ENCODE data around the gene TBC1D16.
A peak's percentile ranks its signal among the peaks of the same experiment; 100 is the strongest.

Gene TBC1D16

GRCh38 chr17:80035687-80035936 is at the start of gene TBC1D16:
TSS of gene TBC1D16 (minus strand) at chr17:80035872. CDS start at chr17:80013547, 22,325 bp downstream.
- peak; percentile 23 for DNase-seq (ENCODE audit: low read depth, low spot score)

GRCh38 chr17:80084773-80085172 is 49.1 kb upstream of the TBC1D16 start:
- DNase-seq (ENCODE audit: low read depth, low spot score) = no peak

DNA sequence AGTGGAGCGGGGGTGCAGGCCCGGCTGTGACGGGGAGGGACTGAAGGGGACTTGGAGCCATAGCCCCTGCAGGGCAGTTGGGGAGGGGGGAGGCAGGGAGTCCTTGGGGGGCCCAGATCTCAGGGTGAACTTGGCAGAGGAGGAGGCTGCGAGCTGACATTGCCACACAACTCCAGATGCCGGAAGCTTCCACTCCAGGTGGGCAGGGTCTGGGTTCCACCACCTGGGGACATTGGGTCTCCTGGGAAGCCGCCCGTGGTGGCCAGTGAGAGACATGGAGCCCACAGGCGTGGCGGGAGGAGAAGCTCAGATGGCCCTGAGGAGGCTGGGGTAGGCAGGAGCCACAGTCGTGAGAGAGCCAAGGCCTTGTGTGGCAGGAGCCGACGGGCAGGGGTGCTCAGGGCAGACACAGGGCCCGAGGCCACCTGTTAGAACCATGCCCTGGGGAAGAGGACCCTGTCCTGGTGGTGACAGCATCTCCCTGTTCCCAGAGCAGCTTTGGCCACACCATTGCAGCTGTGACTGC is 47.5 kb upstream of the TBC1D16 start:
- DNase-seq (ENCODE audit: low read depth, low spot score) = no peak

DNA sequence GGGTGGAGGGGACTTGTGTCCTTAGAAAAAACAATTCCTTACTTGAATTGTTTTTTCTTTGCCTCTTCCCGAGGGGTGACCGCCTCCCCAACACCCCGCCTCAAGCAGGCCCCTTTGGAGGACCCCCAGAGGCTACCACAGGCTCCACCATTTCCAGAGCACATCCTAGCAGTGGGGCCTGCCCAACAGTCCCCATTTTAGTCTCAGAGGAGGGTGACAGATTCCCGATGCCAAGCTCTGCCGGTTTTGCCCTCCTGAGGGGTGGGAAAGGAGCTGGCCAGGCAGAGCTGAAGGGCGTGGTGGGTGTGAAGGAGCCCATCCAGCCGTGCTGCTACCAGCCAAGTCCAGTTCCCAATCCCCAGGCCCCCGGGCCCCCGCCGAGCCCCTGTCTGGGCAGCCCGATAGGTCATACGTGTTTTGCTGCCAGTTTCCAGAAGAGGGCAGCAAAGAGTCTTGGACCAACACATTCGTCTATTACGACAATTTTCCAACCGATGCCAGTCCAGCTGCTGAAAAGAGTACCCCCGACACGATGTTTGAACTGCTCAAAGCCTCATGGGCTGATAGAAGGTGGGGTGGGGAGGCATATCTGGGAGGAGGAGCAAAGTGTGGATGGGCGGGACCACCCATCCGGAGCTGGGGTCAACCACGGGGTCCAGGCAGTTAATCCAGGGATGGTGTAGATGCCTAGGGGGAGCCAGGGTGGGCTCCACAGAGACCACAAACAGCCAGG is 46.9 kb upstream of the TBC1D16 start:
- DNase-seq (ENCODE audit: low read depth, low spot score) = peak; percentile 11

- no peak for DNase-seq (ENCODE audit: low read depth, low spot score)
Measured at GRCh38 chr17:80081596-80081995, 45.9 kb upstream of the TBC1D16 start.

DNA sequence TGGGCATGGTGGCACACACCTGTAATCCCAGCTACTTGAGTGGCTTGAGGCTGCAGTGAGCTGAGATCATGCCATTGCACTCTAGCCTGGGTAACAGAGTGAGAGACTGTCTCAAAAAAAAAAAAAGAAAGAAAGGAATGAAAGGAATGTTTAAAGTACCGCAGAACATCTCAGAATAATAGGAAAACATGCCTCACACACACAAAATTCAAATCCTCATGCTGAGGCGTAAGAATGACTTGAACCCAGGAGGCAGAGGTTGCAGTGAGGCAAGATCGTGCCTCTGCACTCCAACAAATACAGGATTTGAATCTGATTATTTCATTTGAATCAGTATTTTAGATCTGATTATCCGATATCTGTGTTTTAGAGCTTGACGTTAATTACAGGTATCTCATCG is 44.4 kb upstream of the TBC1D16 start:
- DNase-seq (ENCODE audit: low read depth, low spot score) = no peak

GRCh38 chr17:80072410-80072809 is 36.7 kb upstream of the TBC1D16 start:
- DNase-seq (ENCODE audit: low read depth, low spot score) = no peak

DNA sequence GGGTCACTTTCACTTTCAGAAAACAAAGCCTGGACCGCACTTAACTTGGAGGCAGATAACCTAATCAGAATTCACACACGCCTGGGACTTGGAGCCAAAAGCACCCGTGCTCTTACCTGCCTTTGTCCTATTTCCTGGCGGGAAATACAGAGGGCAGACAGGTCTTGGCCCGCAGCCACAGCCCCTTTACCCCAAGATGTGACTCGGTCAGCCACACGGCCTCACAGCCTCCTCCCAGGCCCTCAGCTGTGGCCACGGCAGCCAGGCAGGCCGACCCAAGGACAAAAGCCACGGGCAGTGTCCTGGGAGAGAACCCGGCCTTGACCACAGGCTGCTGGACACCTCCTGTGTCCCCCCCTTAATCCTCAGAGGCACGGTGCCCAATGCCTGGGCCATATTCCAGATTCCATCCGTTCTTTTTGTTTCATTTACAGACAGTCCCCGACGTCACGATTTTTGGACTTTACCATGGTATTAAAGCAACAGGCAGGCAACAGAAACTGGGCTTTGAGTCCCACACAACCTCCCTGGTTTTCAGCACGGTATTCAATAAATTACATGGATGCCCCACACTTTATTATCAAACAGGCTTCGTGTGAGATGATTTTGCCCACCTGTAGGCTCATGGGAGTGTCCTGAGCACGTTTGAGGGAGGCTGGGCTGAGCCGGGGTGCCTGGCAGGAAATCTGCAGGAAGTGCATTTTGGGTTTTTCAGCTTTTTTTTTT is 35.6 kb upstream of the TBC1D16 start:
- no peak for DNase-seq (ENCODE audit: low read depth, low spot score)

- DNase-seq (ENCODE audit: low read depth, low spot score) = no peak
Measured at GRCh38 chr17:80070375-80071115, 34.9 kb upstream of the TBC1D16 start.

DNA sequence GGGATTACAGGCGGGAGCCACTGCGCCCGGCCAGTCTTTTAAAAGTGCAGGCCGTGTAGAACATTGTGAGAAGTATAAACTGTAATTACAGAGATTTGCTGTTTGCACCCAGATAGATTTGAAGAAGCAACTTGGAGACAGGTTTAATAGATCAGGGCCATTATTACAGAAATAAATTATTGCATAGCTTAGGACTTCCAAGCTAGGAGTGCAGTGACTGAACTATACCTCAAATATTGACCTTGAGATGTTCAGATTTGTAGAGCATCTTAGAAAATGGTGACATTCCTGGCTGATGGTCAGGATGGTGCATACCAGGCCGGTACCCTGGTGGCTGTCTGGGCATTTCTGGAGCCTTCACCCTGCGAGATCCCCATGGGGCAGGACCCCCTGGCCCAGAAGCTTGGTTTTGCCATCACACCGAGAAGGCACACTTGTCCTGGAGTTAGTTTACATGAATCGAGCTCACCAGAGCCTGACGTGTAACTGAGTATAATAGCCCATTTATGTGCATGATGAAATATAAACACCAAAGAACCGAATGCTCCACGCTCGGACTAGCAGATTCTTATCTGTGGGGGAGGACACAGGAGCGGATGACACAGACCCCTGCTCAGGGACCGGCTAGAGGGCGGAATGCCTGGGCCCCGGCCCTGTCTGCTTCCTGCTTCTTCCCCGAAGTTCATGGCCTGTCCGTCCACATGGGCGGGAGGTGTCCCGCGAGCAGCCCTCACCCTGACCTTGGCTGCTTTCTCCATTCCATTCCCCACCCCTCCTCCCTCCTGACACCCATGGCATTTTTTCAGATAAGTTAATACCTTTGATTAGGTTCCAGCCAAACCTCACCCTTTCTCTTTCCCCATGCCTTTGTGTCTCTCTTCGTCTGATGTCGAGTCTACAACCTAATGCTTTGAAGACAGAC is 32.9 kb upstream of the TBC1D16 start:
- no peak for DNase-seq (ENCODE audit: low read depth, low spot score)

DNA sequence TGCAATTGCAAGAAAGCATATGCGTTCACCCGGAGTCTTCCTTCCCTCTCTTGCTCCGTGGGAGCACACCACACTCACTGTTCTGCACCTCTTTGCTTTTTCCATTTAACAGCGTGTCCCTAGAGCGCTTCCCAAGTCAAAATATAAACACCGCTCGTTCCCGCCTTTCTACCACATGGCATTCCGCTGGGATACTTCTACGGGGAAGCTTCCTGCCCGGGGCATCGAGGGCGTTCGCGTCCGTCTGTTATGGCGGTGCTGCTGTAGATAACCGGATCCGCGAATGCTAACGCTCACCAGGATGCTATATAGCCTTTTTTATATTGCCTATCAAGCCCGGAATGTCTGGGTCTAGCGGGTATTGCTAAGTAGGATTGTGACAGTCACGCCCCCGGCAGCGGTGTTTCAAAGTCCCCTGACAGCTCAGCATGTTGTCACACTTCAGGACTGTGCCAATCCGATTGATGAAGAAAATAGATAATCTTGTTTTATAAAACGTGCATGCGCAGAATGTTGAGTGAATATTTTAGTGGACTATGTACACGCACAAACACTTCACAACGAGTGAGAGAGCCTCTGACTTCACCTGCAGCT is 31.8 kb upstream of the TBC1D16 start:
- DNase-seq (ENCODE audit: low read depth, low spot score) = no peak

DNA sequence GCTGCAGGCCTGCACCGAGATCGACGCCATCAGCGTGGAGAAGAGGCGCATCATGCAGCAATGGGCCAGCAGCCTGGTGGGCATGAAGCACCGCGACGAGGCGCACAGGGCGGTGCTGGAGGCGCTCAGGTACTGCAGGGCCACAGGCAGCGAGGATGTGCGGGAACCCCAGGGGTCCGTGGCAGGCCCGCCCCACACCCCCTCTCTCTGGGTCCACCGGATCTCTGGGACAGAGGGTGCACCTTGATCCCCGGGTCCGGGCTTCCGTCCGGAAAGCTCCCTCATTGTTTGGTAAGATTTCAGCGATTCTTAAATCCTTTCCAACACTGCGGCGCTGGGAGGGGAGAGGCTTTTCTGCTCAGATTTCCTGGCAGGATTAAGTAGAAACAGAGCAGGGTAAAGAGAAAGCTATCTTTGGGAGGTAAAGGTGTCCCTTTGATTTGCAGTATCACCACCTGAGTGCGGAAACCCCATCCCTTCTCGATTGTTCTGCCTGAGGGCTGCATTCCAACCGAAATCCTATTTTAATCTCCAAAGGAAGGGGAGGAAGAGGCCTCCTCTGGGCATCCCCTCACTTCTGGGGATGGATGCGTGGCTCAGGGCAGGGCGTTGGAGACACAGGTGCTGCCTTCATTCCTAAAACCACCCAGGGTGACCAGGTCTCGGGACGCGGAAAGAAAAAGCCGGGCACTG is 30.0 kb upstream of the TBC1D16 start:
- DNase-seq (ENCODE audit: low read depth, low spot score) = no peak

GRCh38 chr17:80064696-80065095 is 29.0 kb upstream of the TBC1D16 start:
- no peak for DNase-seq (ENCODE audit: low read depth, low spot score)

DNA sequence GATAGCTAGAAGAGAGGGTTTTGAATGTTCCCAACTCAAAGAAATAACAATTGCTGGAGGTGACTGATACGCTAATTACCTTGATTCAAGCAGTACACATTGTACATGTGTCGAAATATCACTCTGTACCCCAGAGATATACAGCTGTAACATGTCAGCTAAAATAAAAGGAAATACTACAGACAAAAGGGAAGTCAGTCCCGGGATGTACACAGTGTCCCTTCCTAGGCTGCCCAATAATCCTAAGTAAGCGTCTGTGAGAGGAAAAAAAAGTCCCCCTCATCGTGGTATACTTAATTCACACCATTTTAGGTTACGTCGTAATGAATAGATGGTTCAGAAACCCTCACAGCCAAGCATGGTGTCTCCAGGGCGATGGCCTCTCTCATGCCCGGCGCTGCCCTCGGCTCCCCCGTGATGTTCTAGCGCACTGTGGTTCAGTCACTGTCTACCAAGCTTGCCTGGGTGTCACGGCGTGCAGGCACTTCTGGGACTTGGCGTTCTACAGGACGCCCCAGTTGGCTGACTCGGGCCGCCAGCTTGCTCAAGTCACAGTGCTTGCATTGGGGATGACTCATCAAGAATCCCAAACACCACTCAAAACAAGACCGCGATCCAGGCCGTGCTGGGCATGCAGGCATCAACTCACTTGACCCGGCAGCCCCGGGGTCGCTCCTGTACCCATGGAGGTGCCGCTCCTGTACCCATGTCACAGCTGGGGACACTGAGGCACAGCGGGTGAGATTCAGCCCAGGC is 28.3 kb upstream of the TBC1D16 start:
- DNase-seq (ENCODE audit: low read depth, low spot score) = no peak

- no peak for DNase-seq (ENCODE audit: low read depth, low spot score)
Measured at GRCh38 chr17:80061421-80061820, 25.7 kb upstream of the TBC1D16 start.

DNA sequence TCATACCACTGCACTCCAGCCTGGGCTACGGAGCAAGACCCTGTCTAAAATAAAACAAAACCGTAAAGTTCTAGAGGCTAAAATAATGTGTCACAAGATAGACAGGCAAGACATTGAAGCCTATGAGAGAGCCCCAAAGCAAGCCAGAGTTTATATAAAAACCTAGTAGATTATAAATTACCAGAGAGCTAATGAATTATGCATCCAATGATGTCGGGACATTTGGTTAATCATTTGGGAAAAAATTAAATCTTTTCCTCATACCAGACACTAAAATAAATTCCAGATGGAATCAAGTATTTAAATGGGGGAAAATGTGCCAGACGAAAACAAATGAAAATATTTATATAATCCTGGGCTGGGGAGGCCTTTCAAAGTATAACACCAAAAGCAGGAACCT is 25.0 kb upstream of the TBC1D16 start:
- no peak for DNase-seq (ENCODE audit: low read depth, low spot score)

DNA sequence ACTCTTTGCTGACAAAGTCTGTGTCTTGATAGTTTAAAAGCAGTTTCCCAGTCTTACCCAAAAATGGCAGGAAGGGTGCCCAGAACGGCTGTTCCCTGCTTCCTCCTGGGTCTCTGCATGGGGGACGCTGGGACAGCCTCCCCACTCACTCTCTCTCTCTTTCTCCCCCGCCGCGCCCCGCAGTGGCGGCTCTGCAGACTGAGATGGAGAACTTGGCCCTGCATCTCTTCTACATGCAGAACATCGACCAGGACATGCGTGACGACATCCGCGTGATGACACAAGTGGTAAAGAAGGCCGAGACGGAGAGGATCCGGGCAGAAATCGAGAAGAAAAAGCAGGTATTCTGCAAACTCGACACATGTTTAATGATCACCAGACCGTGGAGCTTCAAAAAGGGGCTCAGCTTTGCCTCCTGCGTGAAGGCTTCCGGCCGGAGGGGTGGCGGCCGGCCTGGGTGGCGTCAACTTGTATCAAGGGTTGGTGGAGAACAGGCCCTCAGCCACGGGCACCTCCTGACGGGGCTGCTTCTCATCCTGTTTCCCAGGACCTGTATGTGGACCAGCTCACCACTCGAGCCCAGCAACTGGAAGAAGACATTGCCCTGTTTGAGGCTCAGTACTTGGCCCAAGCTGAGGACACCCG is 22.8 kb upstream of the TBC1D16 start:
- no peak for DNase-seq (ENCODE audit: low read depth, low spot score)

DNA sequence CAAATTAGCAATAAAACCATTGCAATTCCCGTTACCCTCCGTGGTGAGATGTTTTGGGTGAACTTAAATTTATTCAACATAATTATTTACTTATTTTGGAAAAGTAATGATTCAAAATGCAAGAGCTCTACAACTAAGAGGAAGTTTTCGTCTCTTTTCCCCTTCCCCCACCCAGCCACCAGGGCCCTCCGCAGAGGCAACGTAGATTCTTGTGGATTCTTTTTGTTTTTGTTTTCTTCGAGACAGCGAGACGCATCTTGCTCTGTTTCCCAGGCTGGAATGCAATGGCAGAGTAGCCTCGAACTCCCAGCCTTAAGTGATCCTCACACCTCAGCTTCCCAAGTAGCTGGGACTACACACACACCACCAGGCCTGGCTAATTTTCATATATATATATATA is 19.9 kb upstream of the TBC1D16 start:
- DNase-seq (ENCODE audit: low read depth, low spot score) = no peak

- no peak for DNase-seq (ENCODE audit: low read depth, low spot score)
Measured at GRCh38 chr17:80053102-80053501, 17.4 kb upstream of the TBC1D16 start.
